Type B pancreatic cell (in vitro differentiated cells): ENCODE data around the gene MRPL21. TPM values are rescaled to one million over a fixed set of nuclear protein-coding genes. Genes with fewer than 3 reads are reported as not detected.

Source experiments
- DNase-seq: peaks from one replicate; pipeline ENCODE4 v3.0.0; 2021; ENCODE audit warnings: mixed read lengths; ENCODE audit not compliant: unreplicated experiment; ENCODE audit errors: extremely low spot score
- H3K27ac Mint-ChIP-seq: 2 replicates; pipeline ENCODE4 v1.8.0; 2021; ENCODE audit warnings: mild to moderate bottlenecking, mixed read lengths
- H3K27me3 Mint-ChIP-seq: 2 replicates; pipeline ENCODE4 v1.8.0; 2021; ENCODE audit warnings: mixed read lengths
- H3K36me3 Mint-ChIP-seq: 2 replicates; pipeline ENCODE4 v1.8.0; 2021; ENCODE audit warnings: mixed read lengths
- H3K4me1 Mint-ChIP-seq: one replicate; pipeline ENCODE4 v1.8.0; 2021; ENCODE audit warnings: mixed read lengths; ENCODE audit not compliant: unreplicated experiment
- H3K4me3 Mint-ChIP-seq: 2 replicates; pipeline ENCODE4 v1.8.0; 2021; ENCODE audit warnings: mild to moderate bottlenecking, mixed read lengths
- H3K9me3 Mint-ChIP-seq: 2 replicates; pipeline ENCODE4 v1.8.0; 2021; ENCODE audit warnings: mixed read lengths
- CTCF ChIP-seq: fragments of 200-600 bp; sonication (generic); conservative IDR thresholded peaks from 2 replicates; pipeline ENCODE4 v1.5.0; 2021; ENCODE audit warnings: antibody characterized with exemption, mild to moderate bottlenecking
- long read RNA-seq: library from polyadenylated mRNA; unstranded; transcript quantifications from one replicate; pipeline ENCODE4 v2.0.0, GENCODE V29; 2020
- total RNA-seq: library from RNA; stranded (reverse); gene quantifications from 2 replicates; pipeline ENCODE4 v1.2.1, GENCODE V29; 2021; ENCODE audit warnings: low replicate concordance

Gene MRPL21
- 60.2 and 67.0 TPM in 2 replicates for total RNA-seq
- long read RNA-seq, transcript MRPL21-201 (7 exons, 683 nt): major isoform, 28 of 34 reads
- long read RNA-seq, partial matches to known transcripts: 0 of 34 reads
- long read RNA-seq, other reads (novel, unspliced or antisense): 2 of 34 reads

- Mint-ChIP-seq H3K27ac (peak within 1 kb of the TSS; percentile 95), H3K27me3 (no peaks in the 10 kb centered on the region), H3K9me3 (no peaks in the 10 kb centered on the region), H3K36me3 (peaks cover 9% of the 10 kb centered on the region), H3K4me3 (peak within 1 kb of the TSS; percentile 99), H3K4me1 (peaks cover 28% of the 10 kb centered on the region)
- DNase-seq: peak; percentile 94
- no peak for TF ChIP-seq CTCF
Observed at GRCh38 chr11:68903288-68904247, at the start of gene MRPL21, which contains the start of gene IGHMBP2. TSS of gene MRPL21 (minus strand) at chr11:68903832. CDS start at chr11:68903810, 22 bp downstream. TSS of gene IGHMBP2 (plus strand) at chr11:68903891. CDS start at chr11:68903953, 62 bp downstream.

GRCh38 chr11:68950762-68951161 lies 47.1 kb upstream of the MRPL21 start:
- Mint-ChIP-seq H3K36me3 (no peaks in the 10 kb centered on the region), H3K27ac (no peak overlapping the region), H3K4me1 (peaks cover 10% of the 10 kb centered on the region), H3K27me3 (no peaks in the 10 kb centered on the region), H3K4me3 (no peak overlapping the region), H3K9me3 (no peaks in the 10 kb centered on the region)
- DNase-seq: no peak
- no peak for TF ChIP-seq CTCF

DNA sequence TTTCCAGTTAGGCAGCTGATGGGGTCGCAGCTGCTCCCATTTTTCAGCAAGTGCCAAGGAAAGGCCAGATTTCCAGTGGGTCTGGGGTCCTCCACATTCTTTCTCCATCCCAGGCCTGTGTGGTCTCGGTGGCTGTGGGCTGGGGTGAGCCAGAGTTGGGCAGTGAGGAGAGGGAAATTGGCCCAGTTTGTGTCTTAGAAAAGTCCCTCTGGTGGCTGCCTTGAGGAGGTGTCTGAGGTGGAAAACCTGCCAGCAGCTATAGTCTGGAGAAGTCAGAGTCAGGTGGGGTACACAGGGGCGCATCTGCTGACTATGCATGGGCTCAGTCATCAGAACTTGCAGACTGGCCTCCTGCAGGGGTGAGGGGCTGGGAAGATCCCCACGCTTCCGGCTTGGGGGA lies 46.6 kb upstream of the MRPL21 start:
- peaks cover 13% of the 10 kb centered on the region for H3K4me1 Mint-ChIP-seq
- no peaks in the 10 kb centered on the region for H3K9me3 Mint-ChIP-seq
- H3K27ac Mint-ChIP-seq: no peak overlapping the region
- TF ChIP-seq CTCF: peak; percentile 69
- no peaks in the 10 kb centered on the region for H3K36me3 Mint-ChIP-seq
- H3K4me3 Mint-ChIP-seq: no peak overlapping the region
- DNase-seq: no peak
- no peaks in the 10 kb centered on the region for H3K27me3 Mint-ChIP-seq

GRCh38 chr11:68948935-68949334 lies 45.3 kb upstream of the MRPL21 start:
- peaks cover 13% of the 10 kb centered on the region for H3K4me1 Mint-ChIP-seq
- no peak for TF ChIP-seq CTCF
- DNase-seq: no peak
- no peaks in the 10 kb centered on the region for H3K9me3 Mint-ChIP-seq
- H3K36me3 Mint-ChIP-seq: no peaks in the 10 kb centered on the region
- no peak overlapping the region for H3K4me3 Mint-ChIP-seq
- H3K27me3 Mint-ChIP-seq: no peaks in the 10 kb centered on the region
- H3K27ac Mint-ChIP-seq: no peak overlapping the region

GRCh38 chr11:68948496-68948895 lies 44.9 kb upstream of the MRPL21 start:
- no peak overlapping the region for H3K27ac Mint-ChIP-seq
- no peak for TF ChIP-seq CTCF

More at GRCh38 chr11:68948496-68948895, 44.9 kb upstream of the MRPL21 start:
- Mint-ChIP-seq H3K27me3 (no peaks in the 10 kb centered on the region), H3K4me1 (peaks cover 14% of the 10 kb centered on the region), H3K36me3 (no peaks in the 10 kb centered on the region), H3K9me3 (no peaks in the 10 kb centered on the region), H3K4me3 (no peak overlapping the region)
- DNase-seq: no peak
